GM08714 (cell line): ENCODE data around the gene TPMT.
A peak's percentile ranks its signal among the peaks of the same experiment; 100 is the strongest.
"Not testable (repeated sequence)": the region's sequence is repeated elsewhere in the genome, so short reads cannot be mapped to it uniquely, and the experiment has no call there.

Experiments used
- H3K4me3 ChIP-seq: fragments of 200-500 bp; sonication (Bioruptor generic); 2 replicates; pipeline ENCODE4 v1.5.1; 2014; ENCODE audit warnings: mild to moderate bottlenecking, low read length, inconsistent platforms
- ZNF274 ChIP-seq: IDR thresholded peaks from 2 replicates; pipeline ENCODE4 v1.6.1; 2012; ENCODE audit warnings: mild to moderate bottlenecking, low read depth, low read length

Gene TPMT

DNA sequence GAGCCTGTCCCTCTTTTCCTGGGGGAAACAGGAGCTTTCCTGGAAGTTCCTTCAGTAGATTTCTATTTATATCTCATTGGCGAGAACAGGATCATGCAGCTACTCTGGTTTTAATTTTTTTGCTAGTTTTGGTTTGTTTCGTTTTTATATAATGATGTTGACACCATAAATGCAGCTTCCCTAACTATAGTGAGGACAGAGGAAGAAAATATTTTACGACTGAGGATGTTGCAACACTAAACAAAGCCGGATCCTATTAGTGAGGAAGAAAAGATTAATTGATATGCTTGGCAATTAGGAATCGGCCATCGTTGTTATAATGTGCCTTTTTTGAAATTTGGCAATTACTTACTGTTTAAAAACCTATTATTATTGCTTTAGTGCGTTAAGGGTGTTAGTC, 17.0 kb upstream of the TPMT start:
- no peak overlapping the region for H3K4me3 ChIP-seq
- no peak for TF ChIP-seq ZNF274

DNA sequence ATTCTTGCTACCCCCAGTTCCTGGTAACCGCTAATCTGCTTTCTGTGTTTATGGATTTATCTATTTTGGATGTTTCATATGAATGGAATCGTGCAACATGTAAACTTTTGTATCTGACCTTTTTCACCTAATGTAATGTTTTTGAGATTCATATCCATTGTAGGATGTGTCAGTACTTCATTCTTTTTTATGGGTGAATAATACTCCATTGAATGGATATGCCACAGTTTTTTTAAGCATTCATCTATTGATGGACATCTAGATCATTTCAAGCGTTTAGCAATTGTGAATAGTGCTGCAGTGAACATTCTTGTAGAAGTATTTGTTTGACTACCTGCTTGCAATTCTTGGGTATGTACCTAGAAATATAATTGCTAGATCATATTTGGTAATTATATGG, 13.4 kb upstream of the TPMT start:
- TF ChIP-seq ZNF274, result no peak
- H3K4me3 ChIP-seq, result no peak overlapping the region

DNA sequence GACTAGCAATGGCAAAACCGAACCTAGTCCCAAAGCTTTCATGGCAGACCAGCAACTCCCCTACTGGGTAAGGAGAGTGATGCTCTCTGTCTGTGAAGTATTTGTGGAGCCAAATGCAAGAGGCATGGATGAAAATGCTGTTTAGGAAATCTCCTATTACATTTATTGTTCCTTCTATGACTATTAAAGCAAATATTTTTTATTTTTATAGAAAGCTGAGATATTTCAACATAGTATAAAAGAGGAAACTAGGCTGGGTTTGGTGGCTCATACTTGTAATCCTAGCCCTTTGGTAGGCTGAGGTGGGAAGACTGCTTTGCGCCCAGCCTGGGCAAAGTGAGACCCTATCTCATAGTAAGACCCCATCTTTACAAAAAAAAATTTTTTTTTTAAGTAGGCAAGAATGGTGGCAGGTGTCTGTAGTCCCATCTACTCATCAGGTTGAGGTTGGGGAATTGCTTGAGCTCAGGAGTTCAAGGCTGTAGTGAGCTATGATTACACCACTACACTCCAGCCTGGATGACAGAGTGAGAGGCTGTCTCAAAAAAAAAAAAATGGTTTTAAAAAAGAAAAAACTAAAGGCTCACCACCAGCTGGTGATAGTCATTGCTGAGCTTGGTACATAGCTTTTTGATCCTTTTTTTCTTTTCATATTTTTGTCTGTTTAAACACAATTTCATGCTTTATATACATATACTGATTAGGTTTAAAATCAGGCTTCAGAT, 11.6 kb upstream of the TPMT start:
- no peak for TF ChIP-seq ZNF274

DNA sequence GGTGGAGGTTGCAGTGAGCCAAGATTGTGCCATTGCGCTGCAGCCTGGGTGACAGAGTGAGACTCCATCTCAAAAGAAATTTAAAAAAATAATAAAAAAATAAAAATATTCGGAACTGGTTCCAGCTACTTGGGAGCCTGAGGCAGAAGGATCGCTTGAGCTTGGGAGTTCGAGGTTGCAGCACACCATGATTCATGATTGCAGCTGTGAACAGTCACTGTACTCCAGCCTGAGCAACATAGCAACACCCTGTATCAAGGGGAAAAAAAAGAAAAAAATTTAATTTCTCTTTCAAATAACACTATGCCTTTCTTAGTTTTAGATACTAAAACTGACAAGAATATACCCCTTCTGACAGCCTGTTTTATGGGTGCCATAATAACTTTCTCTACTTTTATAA, 10.9 kb upstream of the TPMT start:
- no peak overlapping the region for H3K4me3 ChIP-seq
- no peak for TF ChIP-seq ZNF274

More for the DNA sequence above, 11.6 kb upstream of the TPMT start:
- H3K4me3 ChIP-seq, result no peak overlapping the region

DNA sequence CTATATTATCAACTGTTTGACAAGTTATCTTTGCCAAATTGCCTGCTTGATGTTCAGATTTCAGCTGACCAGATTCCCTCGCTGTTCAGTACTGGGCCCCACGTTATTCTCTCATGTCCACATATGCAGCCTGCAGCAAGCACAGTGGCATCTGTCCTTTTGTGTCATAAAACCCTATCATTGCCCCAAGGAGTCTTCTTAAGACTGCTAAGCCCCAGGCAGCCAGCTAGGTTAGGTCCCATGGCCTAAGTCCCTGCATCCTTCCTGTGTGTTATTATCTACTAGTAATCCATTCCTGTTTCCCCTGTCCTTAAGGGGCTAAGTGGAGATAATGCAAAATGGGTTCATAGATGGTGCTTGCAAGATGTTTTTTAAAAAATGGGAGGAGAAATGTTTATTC, 7.5 kb upstream of the TPMT start:
- no peak overlapping the region for H3K4me3 ChIP-seq
- no peak for TF ChIP-seq ZNF274

DNA sequence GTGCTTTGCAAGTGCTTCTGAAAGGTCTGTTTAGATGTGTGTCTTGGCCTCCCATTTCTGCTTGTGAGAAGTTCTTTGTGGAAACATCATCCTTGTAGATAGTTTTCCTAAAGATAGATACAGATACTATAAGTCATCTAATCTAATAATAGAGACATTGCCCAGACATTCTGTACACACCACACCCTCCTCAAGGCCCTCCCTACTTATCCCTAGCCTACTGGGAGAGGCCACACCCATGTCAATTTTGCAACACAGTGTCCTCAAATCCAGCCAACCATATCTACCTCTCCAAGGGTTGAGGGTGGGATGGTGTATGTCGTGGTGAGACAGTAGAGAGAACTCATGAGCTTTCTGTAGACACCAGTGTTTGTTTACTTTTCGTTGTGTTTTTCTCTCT, 6.6 kb upstream of the TPMT start:
- H3K4me3 ChIP-seq, result no peak overlapping the region
- no peak for TF ChIP-seq ZNF274

DNA sequence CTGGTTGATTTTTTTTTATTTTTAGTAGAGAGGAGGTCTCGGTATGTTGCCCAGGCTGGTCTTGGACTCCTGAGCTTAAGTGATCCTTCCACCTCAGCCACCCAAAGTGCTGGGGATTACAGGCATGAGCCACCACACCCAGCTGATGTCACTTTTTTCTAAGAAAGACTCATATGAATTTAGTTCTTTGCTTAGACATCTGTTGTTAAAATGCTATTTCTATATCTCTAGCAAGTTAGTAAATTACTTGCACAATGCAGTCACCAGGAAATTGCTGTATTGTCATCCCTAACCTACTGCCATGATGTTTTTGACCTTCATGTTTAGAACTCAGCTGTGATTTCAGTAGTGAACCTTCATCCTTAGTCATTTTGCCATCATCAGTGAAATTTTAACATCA, 6.0 kb upstream of the TPMT start:
- no peak overlapping the region for H3K4me3 ChIP-seq
- TF ChIP-seq ZNF274, result no peak

DNA sequence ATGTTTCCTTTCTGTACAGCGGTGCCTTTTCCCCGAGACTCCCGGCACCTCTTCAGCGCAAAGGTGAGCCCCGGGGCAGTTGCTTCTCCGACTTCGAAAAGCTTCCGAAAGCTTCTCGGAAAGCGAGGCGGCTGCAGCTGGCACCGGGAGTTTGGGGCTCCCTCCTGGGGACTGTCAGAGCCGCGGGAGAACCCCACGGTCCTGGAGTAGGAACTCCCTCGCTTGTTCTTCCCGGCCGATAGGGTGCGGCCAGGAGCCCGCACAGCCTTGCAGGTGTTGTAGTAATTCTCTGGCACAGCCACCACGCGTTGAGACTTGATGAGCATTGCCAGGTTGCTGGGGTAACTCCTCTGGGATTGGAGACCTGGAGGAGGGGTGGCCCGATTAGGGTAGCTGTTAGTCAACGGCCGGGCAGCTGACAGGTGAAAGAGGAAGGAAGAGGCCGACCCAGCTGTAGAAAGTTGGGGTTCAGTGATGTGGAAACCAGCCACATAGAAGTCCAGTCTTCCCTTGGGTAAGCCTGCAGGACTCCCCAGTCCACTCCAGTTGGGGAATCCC, 1.1 kb upstream of the TPMT start:
- no peak for TF ChIP-seq ZNF274
- H3K4me3 ChIP-seq, result peak overlapping the region; percentile 89

DNA sequence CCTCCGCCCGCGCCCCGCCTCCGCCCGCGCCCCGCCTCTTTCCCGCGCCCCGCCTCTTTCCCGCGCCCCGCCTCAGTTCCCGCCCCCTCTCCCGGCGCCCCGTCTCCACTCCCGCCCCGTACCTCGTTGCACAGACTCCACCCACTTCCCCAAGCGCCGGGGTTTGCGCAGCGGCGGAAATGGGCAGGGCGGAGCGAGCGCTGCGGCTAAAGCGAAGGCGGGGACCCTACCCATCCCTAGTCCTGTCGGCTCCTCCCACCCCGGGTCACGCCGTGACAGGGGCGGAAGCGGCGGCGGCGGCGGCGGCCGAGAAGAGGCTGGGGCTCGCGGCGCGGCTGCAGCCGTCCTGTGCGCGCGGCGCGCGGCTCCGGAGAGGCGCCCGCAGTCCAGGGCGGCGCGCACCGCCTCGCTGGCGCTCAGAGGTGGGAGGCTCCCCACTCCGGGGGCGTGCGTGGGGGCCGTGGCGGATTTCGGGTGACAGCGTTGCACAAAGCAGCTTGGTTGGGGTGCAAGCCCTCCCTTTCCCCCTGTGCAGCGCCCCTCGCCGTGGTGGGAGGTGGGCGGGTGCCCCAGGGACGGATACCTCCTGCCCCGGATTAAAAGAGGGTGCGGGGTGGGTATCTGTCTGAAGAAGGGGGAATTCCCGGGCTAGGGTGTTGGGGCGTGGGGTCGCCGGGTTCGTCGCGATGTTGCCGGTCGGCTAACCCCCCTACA, 430 bp upstream of the TPMT start, which contains the start of gene KDM1B:
KDM1B (plus strand) TSS at position 273 of the 714 bp plus-strand sequence. CDS start 4,474 bp downstream, outside the sequence.
- no peak for TF ChIP-seq ZNF274

DNA sequence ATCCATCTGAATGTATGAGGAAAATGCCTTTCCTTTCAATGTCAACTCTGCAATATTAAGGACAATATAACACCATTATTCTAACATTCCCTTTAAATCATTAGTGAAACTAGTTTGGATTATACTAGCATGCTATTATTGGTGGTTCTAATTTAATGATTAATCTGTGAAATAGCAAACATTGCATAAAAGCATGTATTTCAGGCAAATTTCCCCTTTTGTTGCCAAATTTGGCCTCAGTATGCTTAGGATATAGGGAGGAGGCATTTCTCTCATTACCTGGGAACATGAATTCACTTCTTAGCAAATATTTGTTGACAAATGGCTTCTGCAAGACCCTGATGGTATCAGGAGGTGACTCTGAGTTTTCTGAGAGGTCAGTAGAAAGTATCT, 1.6 kb downstream of the TPMT start:
- H3K4me3 ChIP-seq, result no peak overlapping the region
- no peak for TF ChIP-seq ZNF274

More for the DNA sequence above, 430 bp upstream of the TPMT start, which contains the start of gene KDM1B:
- peak within 1 kb of the TSS; percentile 94 for H3K4me3 ChIP-seq

DNA sequence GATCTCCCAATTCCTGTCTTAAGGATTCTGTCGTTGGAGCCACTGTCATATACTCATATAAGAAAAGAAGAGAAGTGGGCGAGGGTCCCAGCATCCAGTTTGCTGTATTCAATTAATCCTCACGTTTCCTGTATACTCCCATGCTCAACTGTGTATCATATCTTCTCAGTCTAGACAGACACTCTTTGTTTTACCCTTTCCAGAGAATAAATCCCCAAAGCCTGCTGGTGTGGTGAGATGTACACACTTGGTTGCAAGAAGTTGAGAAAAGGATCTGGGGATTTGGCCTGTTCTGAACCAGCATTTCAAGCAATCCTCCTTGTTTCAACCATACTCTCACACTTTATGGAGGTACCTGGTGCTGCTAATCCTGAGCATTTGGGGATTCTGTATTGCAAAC, 3.1 kb downstream of the TPMT start:
- no peak for TF ChIP-seq ZNF274
- H3K4me3 ChIP-seq, result no peak overlapping the region

DNA sequence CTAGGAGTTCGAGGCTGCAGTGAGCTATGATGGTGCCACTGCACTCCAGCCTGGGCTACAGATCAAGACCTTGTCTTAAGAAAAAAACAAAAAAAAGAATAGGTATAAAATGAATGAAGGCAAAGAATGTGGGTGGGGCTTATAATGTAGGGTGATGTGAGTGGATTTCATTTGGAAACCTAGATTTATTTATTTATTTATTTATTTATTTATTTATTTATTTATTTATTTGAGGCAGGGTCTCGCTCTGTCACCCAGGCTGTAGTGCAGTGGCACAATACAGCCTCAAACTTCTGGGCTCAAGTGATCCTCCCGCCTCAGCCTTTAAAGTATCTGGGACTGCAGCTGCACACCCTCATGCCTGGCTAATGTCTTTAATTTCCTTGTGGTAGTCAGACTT, 3.5 kb downstream of the TPMT start:
- H3K4me3 ChIP-seq, result not testable (repeated sequence)

DNA sequence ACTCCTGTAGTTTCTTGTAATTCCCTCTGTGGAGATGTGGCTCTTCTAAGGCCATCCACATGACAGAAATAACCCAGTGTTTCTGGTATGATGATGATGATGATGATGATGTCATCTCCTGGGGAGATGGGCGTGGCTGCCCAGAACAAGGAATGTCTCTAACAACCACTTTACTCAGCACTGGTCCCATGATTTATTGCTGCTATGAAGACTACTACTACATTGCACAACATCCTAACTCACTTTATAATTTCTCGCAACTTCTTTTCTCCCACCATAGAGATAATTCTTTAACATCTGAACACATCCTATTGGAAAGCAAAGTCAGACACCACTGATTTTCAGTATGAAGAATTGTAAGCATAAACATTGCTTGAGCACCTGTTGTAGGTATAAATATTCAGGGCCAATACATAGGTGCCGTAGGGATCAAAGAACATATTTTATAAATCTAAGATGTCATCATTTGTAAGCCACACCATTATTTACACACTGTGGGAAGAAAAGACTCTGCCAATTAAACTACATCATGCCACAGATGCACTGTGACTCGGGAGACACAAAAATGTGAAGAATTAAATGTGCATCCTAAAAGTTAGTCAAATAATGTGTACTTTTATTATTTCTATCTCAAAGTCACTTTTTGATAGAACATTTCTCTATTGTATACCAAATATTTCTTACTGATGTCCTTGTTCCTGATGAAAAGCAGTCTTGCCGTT, 6.4 kb downstream of the TPMT start:
- TF ChIP-seq ZNF274, result no peak
- H3K4me3 ChIP-seq, result no peak overlapping the region

DNA sequence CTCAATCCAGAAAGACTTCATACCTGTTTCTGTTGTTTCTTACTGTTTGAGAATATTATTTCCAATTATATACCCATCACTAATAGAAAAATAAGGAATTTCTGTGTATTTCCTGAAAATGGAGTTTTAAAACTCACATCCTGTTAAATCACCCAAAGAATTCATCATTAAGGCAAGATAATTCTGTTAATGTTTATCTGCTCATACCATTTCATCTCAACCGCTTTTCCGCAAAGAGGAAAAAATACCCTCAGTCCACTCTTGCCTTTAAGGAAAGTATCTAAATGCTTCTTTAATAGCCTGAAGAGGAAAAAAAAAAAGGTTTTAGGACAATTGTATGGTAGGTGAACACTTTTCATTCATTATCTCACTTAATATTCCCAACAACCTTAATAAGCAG, 7.3 kb downstream of the TPMT start:
- TF ChIP-seq ZNF274, result no peak
- H3K4me3 ChIP-seq, result no peak overlapping the region
